Ishikawa (cell line): Measurements from ENCODE around the gene CACNA1D.

Experiments used
- CEBPB ChIP-seq: IDR thresholded peaks from 2 replicates; pipeline ENCODE4 v1.6.1; 2012
- CREB1 ChIP-seq: IDR thresholded peaks from 2 replicates; pipeline ENCODE4 v1.6.1; 2012; ENCODE audit warnings: low read depth
- EGR1 ChIP-seq: IDR thresholded peaks from 2 replicates; pipeline ENCODE4 v1.6.1; 2012
- EP300 ChIP-seq: IDR thresholded peaks from 2 replicates; pipeline ENCODE4 v1.6.1; 2012; ENCODE audit warnings: borderline replicate concordance
- FOXM1 ChIP-seq: IDR thresholded peaks from 2 replicates; pipeline ENCODE4 v1.6.1; 2012; ENCODE audit warnings: low read depth, borderline replicate concordance
- NFIC ChIP-seq: IDR thresholded peaks from 2 replicates; pipeline ENCODE4 v1.6.1; 2012
- RAD21 ChIP-seq: IDR thresholded peaks from 2 replicates; pipeline ENCODE4 v1.6.1; 2012; ENCODE audit warnings: low read depth
- TAF1 ChIP-seq: IDR thresholded peaks from 2 replicates; pipeline ENCODE4 v1.6.1; 2012; ENCODE audit warnings: low read depth, mild to moderate bottlenecking
- TCF12 ChIP-seq: IDR thresholded peaks from 2 replicates; pipeline ENCODE4 v1.6.1; 2012; ENCODE audit warnings: low read depth
- TEAD4 ChIP-seq: IDR thresholded peaks from 2 replicates; pipeline ENCODE4 v1.6.1; 2012
- YY1 ChIP-seq: IDR thresholded peaks from 2 replicates; pipeline ENCODE4 v1.6.1; 2012; ENCODE audit warnings: low read depth
- ZBTB7A ChIP-seq: IDR thresholded peaks from 2 replicates; pipeline ENCODE4 v1.6.1; 2012; ENCODE audit warnings: low read depth
- TF ChIP-seq, protein P1 (sequence below): IDR thresholded peaks from 2 replicates; pipeline ENCODE4 v1.6.1; 2012
- TF ChIP-seq, protein P2 (sequence below): IDR thresholded peaks from 2 replicates; pipeline ENCODE4 v1.6.1; 2012; ENCODE audit warnings: low read depth, mild to moderate bottlenecking
- TF ChIP-seq, protein P3 (sequence below): IDR thresholded peaks from 2 replicates; pipeline ENCODE4 v1.6.1; 2012

The CACNA1D gene

DNA sequence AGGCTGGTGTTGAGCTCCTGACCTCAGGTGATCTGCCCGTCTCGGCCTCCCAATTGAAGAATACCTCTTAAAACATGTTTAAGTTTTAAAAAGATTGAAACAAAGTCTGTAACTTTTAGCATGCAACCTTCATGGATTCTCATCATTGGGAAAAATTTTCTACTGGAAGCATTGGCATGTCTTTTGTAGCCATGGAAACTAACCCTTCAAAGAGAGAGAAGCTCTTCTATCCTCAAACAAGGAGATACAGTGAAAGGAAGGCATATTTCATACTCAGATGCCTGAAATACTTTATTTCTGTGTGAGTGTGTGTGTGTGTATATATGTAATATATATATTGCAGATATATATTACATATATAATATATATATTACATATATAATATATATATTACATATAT is 196.9 kb downstream of the CACNA1D start:
- TF ChIP-seq RAD21 (no peak), TEAD4 (no peak), NFIC (no peak), ZBTB7A (no peak), FOXM1 (no peak), YY1 (no peak), EGR1 (no peak), TCF12 (no peak), CEBPB (no peak), CREB1 (no peak), EP300 (no peak), TAF1 (no peak)
- TF ChIP-seq, protein P1, sequence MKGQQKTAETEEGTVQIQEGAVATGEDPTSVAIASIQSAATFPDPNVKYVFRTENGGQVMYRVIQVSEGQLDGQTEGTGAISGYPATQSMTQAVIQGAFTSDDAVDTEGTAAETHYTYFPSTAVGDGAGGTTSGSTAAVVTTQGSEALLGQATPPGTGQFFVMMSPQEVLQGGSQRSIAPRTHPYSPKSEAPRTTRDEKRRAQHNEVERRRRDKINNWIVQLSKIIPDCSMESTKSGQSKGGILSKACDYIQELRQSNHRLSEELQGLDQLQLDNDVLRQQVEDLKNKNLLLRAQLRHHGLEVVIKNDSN, result no peak
- TF ChIP-seq, protein P2, sequence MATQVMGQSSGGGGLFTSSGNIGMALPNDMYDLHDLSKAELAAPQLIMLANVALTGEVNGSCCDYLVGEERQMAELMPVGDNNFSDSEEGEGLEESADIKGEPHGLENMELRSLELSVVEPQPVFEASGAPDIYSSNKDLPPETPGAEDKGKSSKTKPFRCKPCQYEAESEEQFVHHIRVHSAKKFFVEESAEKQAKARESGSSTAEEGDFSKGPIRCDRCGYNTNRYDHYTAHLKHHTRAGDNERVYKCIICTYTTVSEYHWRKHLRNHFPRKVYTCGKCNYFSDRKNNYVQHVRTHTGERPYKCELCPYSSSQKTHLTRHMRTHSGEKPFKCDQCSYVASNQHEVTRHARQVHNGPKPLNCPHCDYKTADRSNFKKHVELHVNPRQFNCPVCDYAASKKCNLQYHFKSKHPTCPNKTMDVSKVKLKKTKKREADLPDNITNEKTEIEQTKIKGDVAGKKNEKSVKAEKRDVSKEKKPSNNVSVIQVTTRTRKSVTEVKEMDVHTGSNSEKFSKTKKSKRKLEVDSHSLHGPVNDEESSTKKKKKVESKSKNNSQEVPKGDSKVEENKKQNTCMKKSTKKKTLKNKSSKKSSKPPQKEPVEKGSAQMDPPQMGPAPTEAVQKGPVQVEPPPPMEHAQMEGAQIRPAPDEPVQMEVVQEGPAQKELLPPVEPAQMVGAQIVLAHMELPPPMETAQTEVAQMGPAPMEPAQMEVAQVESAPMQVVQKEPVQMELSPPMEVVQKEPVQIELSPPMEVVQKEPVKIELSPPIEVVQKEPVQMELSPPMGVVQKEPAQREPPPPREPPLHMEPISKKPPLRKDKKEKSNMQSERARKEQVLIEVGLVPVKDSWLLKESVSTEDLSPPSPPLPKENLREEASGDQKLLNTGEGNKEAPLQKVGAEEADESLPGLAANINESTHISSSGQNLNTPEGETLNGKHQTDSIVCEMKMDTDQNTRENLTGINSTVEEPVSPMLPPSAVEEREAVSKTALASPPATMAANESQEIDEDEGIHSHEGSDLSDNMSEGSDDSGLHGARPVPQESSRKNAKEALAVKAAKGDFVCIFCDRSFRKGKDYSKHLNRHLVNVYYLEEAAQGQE, result no peak
- TF ChIP-seq, protein P3, sequence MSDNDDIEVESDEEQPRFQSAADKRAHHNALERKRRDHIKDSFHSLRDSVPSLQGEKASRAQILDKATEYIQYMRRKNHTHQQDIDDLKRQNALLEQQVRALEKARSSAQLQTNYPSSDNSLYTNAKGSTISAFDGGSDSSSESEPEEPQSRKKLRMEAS, result no peak

DNA sequence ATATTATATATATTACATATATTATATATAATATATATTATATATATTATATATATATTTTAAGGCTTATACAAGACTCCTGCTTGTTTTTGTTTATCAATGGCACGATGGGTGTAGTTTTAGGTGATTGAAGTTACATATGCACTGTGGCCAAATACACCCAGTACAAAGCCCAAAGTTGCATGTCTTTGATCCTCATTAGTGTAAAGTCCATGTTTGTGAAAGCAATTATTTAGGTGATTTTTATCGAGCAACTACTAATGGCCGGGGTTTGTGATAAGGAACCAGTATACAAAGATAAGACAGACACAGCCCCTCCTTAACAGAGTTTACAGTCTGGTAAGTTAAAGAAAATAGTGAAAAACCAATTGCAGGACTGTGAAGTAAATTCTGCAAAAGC is 197.5 kb downstream of the CACNA1D start:
- TF ChIP-seq CEBPB, result no peak
- TF ChIP-seq, protein P1, result no peak

DNA sequence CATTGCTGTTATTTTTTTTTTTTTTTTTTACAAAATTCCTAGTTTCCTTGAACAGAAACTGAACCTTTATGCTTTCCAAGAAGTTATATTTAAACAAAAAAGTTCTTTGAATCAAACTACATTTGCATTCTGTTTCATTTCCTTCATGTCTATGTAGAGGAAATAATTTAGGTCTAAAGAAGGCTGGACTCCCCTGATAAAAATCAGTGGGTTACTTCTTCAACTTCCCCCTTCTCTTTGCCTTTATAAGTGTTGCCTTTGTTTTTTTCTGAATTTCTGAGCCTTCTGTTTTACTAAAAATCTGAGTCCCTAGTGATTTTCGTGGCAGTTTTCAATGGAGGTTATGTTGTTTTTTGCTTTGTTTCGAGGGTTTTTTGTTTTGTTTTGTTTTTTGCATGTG is 199.0 kb downstream of the CACNA1D start:
- TF ChIP-seq FOXM1 (no peak), ZBTB7A (no peak), EP300 (no peak), NFIC (no peak), TAF1 (no peak), CREB1 (no peak), TEAD4 (no peak), RAD21 (no peak), EGR1 (no peak)
- TF ChIP-seq, protein P2, result no peak
- TF ChIP-seq, protein P1, result no peak

DNA sequence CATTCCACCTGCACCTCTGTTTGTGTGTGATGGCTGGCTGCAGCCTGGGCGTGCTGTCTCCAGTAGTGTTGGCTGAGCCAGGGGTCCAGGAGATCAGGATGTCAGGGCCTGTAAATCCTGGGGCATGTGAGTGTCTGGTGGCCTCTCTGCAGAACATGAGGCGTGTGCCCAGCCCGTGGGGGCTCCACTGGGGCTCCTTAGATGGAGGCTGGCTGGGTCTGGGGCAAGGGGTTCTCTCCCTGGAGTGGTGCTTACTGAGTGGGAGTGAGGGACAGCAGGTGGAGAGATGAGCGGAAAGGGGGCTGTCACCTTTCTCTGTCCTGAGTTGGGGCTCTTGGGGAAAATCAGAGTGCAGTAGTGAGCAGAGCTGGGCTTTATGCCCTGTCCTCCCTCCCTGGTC is 199.6 kb downstream of the CACNA1D start:
- TF ChIP-seq NFIC (no peak), EP300 (no peak), CEBPB (no peak), FOXM1 (no peak), YY1 (no peak), TCF12 (no peak), ZBTB7A (no peak), TAF1 (no peak), RAD21 (no peak), EGR1 (no peak), TEAD4 (no peak), CREB1 (no peak)
- TF ChIP-seq, protein P1, result no peak
- TF ChIP-seq, protein P2, result no peak
- TF ChIP-seq, protein P3, result no peak
